HG03442 (cell line): Measurements from ENCODE around the gene CNGB1.
"Not testable (repeated sequence)": the region's sequence is repeated elsewhere in the genome, so short reads cannot be mapped to it uniquely, and the experiment has no call there.

Experiments used
- ATAC-seq: cut with Tn5 transposase; IDR thresholded peaks from one replicate; pipeline ENCODE4 v1.9.1; 2021; ENCODE audit warnings: mild to moderate bottlenecking, moderate library complexity; ENCODE audit not compliant: unreplicated experiment

The CNGB1 gene

GRCh38 chr16:57970970-57971369, at the start of gene CNGB1:
TSS of gene CNGB1 (minus strand) at chr16:57971128. CDS start at chr16:57967286, 3,842 bp downstream.
- ATAC-seq, result no peak

GRCh38 chr16:58019866-58020538, 49.1 kb upstream of the CNGB1 start:
- ATAC-seq, result no peak

- ATAC-seq, result no peak
Measured at GRCh38 chr16:58018803-58019202, 47.9 kb upstream of the CNGB1 start.

GRCh38 chr16:58016840-58017446, 46.0 kb upstream of the CNGB1 start:
- ATAC-seq, result no peak

GRCh38 chr16:58013201-58013956, 42.5 kb upstream of the CNGB1 start:
- ATAC-seq, result no peak

GRCh38 chr16:58012481-58012880, 41.6 kb upstream of the CNGB1 start:
- no peak for ATAC-seq

- no peak for ATAC-seq
Measured at GRCh38 chr16:58011652-58012051, 40.7 kb upstream of the CNGB1 start.

GRCh38 chr16:58010886-58011285, 40.0 kb upstream of the CNGB1 start:
- ATAC-seq, result no peak

GRCh38 chr16:58009856-58010416, 39.0 kb upstream of the CNGB1 start:
- no peak for ATAC-seq

- ATAC-seq, result not testable (repeated sequence)
Measured at GRCh38 chr16:58004736-58005135, 33.8 kb upstream of the CNGB1 start.

- no peak for ATAC-seq
Measured at GRCh38 chr16:58002936-58003335, 32.0 kb upstream of the CNGB1 start.

- no peak for ATAC-seq
Measured at GRCh38 chr16:58002416-58002800, 31.5 kb upstream of the CNGB1 start.

GRCh38 chr16:58001781-58002415, 31.0 kb upstream of the CNGB1 start:
- no peak for ATAC-seq

- ATAC-seq, result peak; percentile 70
Measured at GRCh38 chr16:58000706-58001676, 30.1 kb upstream of the CNGB1 start, which contains the start of gene USB1. TSS of gene USB1 (plus strand) at chr16:58001407. CDS start at chr16:58001484, 77 bp downstream.

- ATAC-seq, result peak; percentile 20
Measured at GRCh38 chr16:57999971-58000705, 29.2 kb upstream of the CNGB1 start, which contains the start of gene ZNF319. TSS of gene ZNF319 (minus strand) at chr16:58000672. CDS start at chr16:57998265, 2,407 bp downstream.

GRCh38 chr16:57999366-57999970, 28.5 kb upstream of the CNGB1 start:
- ATAC-seq, result no peak

GRCh38 chr16:57998992-57999365, 28.1 kb upstream of the CNGB1 start:
- no peak for ATAC-seq

GRCh38 chr16:57998486-57998885, 27.6 kb upstream of the CNGB1 start:
- ATAC-seq, result no peak
